Stimulated activated CD8-positive, alpha-beta memory T cell treated with anti-CD3 and anti-CD28 coated beads, Interleukin-4, amount 100 ng/mL, for 48 hours (primary cell): Measurements from ENCODE around the gene RIF1.

Experiments
- DNase-seq: peaks from one replicate; pipeline ENCODE4 v3.0.0-alpha.2; 2020

Gene RIF1

DNA sequence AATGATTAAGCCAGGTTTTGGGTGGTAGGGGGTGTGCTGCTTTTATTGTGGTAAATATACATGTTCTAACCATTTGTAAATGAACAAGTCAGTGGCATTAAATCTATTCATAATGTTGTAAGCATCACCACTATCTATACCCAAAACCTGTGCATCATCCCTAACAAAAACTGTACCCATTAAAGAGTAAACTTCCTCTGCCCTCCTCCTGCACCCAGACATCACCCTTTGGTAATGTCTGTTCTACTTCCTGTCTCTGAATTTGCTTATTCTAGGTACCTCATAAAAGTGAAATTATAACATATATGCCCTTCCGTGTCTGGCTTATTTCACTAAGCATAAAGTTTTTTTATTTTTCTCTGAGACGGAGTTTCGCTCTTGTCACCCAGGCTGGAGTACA lies 14.1 kb downstream of the RIF1 start:
- no peak for DNase-seq

DNA sequence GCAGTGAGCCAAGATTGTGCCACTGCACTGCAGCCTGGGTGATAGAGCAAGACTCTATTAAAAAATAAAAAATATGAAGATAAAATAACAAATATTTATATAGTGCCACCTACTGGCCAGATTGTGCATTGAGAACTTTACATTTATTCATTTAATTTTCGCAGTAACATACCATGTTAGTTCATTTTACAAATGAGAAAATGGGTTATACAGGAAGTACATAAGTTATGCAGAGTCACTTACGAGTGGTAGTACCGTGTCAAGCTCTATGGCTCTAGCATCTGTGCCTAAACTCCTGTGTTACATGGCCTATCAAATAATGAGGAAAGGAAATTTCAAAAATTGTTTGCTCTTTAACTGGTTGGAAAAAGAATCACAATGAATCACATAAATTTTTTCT lies 27.9 kb downstream of the RIF1 start:
- no peak for DNase-seq

DNA sequence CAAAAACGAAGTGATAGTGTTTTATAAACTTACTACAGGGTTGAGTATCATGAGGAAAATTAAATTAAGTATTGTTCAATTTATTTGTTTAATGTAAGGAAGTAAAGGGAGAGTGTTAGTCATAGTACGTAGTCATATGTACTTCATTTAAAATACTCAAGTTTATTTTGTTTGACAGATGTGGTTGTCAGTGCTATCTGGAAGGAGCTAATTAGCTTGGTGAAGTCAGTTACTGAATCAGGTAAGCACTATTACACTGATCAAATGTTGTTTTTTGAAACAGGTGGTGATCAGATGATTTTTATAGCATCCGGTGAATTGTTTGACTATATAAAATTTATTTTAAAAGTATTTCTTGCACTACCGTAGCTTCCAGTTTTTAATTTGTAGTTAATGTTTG lies 28.8 kb downstream of the RIF1 start:
- DNase-seq = no peak

DNA sequence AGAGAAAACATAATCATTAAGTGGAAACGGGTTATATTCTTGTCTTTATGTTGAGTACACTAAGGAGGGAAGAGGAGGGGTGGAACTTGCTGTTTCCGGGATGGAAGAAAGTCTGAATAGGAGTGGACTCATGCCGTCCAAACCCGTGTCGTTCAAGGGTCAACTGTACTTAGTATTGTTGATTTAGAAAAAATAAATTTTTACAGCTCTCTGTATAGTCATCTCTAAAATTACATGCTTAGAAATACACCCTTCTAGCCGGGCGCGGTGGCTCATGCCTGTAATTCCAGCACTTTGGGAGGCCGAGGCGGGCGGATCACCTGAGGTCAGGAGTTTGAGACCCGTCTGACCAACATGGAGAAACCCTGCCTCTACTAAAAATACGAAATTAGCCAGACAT lies 29.4 kb downstream of the RIF1 start:
- no peak for DNase-seq

DNA sequence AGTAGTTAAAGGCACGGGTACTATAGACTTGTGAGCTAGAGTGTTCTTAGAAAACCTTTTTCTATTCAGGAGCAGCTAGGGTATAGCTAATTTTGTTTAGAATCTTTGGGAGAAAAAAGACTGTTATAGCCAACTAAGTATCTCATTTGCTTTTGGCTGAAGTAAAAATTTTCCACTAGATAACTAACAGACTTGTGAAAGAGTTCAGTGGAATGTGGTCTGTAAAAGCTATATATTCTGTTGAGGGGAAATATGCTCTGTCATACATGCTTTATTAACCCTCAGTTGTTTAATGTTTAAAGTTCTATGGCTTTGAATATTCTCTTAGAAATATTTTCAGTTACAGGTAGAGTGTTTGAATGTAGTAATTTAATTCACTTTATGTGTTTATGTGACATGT lies 49.7 kb downstream of the RIF1 start:
- DNase-seq = no peak

DNA sequence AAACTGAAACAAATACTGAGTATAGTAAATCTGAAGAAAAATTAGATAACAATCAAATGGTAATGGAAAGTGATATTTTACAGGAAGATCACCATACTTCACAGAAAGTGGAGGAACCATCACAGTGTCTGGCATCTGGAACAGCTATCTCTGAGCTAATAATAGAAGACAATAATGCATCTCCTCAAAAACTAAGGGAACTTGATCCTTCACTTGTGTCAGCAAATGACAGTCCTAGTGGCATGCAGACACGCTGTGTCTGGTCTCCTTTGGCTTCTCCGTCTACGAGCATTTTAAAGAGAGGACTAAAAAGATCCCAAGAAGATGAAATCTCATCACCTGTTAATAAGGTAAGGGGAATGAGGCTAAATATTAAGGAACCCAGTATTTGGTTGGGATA lies 56.1 kb downstream of the RIF1 start:
- no peak for DNase-seq

DNA sequence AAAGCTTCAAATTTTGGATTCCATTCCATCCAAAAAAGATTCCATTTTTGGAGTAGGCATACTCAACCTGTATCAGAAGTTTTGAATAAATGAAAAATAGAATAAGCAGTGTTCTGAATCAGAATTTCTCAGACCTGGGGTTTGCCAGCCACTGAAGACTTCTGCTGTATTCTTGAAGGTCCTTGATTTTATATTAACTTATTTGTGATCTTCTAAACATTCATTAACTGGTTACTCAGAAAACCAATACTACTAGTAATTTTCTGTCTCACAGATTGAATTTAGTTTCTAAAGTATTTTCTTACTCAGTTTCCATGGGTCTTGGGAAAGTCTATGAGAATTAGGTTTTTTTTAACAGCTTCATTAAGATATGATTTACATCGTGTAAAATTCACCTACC lies 60.9 kb downstream of the RIF1 start:
- DNase-seq = no peak

DNA sequence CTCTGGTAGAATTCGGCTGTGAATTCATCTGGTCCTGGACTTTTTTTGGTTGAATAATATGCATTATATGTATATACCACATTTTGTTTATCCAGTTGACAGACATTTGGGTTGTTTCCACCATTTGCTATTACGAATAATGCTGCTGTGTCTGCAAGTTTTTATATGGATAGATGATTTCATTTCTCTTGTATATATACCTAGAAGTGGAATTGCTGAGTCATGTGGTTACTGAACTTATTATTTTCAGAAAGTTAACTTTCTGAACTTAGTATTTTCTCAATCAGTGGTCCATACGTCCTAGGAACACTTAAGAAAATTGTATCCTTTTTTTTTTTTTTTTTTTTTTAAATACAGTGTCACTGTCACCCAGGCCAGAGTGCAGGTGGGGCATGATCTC lies 63.3 kb downstream of the RIF1 start:
- DNase-seq = no peak

DNA sequence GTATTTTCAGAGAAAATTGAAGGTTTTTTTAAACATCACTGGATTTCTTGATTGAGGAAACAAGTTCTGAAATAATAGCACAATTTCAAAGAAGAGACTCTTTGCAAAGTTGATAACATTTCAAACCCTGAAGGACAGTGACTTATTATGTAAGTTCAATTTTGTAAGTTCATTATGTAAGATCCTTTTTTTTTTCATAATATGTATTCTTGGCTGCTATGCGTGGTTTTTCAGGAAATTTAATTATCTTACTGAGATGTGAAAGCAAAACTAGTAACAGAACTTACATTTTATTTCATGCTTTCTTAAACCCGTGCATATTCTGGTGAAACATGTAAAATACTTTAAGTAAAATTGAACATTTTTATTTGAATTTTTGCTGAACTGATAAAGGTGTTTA lies 65.4 kb downstream of the RIF1 start:
- no peak for DNase-seq

DNA sequence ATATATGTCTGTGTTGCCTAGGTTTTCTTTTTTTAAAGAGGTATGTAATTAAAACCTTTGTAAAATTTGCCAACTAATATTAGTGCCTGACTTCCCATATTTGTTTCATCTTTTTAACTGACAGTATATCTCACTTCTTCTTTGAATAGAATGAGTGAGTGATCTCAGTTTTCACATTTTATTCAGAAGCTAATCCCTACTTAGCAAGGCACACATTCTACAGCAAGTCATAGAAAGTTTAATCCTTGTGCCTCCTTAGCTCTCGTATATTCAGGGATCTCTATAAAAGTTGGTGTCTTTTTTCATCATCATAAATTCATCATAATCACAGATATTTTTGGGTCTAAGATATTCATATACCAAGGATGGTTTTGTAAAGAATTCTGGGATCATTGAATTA lies 66.6 kb downstream of the RIF1 start:
- DNase-seq = no peak

DNA sequence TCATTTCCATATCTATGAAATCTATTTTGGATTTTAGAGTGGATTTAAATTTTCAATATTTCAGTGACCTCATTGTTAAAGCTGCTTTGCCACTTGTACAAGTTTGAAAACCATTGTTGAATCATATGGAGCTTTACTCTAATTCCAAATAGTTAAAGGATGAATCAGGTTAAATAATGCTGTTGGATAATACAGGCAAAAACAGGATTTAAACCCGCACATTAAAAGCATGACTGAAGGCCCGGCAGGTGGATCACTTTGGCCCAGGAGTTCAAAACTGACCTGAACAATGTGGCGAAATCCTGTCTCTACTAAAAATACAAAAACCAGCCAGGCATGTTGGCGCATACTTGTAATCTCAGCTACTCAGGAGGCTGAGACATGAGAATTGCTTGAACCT lies 68.3 kb downstream of the RIF1 start:
- DNase-seq = no peak

DNA sequence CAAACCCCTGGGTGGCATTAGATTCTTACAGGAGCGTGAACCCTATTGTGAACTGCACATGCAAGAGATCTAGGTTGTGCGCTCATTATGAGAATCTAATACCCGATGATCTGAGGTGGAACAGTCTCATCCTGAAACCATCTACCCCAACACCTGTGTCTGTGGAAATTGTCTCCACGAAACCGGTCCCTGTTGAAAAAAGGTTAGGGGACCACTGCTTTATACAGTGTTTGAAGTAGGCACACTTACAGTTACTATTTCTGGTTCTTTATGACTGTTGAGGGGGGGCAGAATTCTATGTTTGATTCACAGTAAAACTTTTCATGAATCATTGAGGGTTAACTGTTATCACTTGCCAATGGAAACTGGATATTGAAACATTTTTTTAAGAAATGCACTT lies 72.0 kb downstream of the RIF1 start:
- peak; percentile 32 for DNase-seq

DNA sequence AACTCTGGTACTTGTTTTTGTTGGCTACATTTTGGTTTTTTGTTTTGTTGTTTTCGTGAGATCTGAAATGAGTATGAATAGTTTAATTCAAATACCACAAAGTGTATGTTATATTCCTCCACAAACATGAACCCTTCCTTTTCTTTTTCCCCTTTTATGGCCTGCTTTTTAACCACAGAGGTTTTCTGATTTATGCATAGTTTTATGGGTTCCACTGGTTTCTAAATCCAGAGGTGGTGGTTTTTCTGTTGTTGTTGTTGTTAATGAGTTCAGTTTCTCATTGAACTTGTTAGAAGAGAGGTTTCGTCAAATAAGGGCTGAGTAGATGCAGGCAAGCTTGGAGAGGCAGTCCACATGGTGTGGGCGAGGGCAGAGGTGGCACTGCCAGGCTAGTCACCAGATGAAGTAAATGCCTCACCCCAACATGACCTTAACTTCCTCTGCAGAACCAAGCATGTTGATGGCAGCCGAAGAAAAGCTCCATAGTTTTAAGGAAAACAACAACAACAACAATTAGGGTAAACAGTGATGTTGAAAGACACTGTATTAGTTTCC lies 72.5 kb downstream of the RIF1 start:
- DNase-seq = peak; percentile 31

DNA sequence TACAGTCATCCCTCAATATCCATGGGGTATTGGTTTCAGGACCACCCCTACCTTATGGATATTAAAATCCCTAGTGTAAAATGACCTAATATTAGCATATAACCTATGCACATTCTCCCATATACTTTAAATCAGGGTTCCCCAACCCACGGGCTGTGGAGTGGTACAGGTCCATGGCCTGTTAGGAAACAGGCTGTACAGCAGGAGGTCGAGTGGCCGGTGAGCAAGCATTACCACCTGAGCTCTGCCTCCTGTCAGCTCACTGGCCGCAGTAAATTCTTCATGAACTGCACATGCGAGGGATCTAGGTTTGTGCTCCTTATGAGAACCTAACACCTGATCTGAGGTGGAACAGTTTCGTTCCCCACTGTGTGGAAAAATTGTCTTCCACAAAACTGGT lies 73.8 kb downstream of the RIF1 start:
- no peak for DNase-seq

DNA sequence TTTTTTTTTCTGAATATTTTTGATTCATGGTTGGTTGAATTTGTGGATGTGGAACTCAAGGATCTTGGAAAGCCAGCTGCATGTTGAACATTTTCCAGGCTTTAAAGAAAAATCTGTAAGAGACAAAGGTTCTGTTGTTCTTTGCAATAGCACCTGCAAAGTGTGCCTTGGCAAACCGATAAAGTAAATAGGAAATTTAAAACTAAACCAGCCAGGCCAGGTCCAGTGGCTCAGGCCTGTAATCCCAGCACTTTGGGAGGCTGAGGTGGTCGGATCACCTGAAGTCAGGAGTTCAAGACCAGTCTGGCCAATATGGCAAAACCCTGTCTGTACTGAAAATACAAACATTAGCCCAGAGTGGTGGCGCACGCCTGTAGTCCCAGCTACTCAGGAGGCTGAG lies 74.4 kb downstream of the RIF1 start:
- no peak for DNase-seq

DNA sequence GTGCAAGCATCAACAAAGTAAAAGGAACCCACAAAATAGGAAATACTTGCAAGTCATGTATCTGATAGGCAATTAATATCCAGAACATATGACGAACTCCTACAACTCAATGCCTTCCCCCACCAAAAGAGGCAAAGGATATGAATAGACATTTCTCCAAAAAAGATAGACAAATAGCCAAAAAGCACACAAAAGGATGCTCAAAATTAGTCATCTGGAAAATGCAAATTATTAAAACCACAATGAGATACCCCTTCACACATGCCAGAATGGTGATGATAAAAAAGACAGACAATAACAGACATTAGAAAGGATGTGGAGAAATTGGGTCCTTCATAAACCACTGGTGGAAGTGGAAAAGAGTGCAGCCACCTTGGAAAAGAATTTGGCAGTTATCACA lies 76.4 kb downstream of the RIF1 start:
- no peak for DNase-seq

DNA sequence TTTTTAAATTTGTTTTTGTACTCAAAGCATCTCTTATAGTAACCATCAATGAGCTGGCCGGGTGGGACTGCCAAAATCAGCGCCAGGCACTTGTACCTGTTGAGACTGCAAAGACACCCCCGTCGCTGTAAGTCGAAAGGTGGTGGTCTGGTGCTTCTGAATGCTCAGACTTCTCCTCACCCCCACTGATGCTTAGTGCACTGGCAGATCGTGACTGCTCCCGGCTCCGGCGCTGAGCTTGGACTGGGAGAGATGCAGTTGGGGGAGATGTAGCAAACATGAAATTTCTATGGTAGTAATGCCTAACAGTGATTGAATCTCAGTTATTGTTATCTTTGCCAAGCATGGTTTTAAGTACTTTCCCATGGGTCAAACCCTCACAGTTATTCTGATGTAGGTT lies 80.6 kb downstream of the RIF1 start:
- no peak for DNase-seq

DNA sequence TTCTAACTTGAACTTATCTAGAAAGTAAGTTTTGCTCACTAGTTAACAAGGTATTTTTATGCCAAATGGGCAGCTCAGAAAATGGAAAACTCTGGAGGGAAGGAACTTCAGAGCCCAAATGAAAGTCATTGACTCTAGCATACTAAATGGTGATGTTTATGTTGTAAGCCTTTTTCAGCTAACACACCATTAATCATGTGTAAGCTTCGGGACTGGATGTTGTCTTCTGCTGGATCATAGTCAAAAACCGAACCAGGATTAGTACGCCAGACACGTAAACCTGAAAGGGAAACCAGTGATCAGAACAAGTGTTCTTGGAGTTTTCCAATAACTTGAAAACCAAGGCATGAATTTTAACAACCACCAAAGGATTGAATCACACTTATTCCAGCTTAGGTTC lies 81.8 kb downstream of the RIF1 start:
- DNase-seq = no peak

DNA sequence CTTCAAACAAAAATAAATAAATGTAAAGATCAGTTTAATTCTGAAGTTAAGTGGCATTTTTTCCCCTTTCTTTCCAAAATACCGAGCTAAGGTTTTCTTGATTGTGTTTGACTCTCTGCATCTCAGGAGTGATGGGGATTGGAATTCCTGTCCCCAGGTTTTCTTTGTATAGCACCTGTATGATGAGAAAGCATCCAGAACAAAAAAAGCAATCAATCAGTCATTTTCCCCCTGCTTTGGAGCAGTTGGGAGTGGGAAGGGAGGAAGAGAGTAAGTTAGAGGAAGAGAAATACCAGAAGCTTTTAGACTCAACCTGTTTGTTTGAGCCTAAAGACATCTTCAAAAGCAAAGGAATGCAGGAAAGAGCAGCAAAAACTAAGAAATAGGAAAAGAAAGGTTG lies 88.5 kb downstream of the RIF1 start:
- DNase-seq = no peak

DNA sequence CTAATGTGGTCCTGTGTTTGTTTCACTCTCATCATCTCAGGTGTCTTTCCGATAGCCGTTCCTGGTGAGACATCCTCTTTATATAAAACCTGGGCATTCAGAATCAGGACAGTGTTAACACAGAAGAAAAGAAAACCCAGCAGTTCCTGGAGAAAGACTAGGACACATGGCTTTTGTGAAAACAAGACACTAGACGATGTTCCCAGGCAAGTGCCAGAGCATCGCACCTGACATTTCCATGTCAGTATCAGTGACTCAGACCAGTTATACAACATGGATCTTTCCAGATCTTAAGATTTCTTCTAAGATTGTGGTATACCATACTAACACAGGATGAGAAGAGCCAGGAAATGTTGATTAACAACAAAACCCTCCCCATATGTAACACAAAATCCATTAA lies 96.5 kb downstream of the RIF1 start:
- DNase-seq = no peak

DNA sequence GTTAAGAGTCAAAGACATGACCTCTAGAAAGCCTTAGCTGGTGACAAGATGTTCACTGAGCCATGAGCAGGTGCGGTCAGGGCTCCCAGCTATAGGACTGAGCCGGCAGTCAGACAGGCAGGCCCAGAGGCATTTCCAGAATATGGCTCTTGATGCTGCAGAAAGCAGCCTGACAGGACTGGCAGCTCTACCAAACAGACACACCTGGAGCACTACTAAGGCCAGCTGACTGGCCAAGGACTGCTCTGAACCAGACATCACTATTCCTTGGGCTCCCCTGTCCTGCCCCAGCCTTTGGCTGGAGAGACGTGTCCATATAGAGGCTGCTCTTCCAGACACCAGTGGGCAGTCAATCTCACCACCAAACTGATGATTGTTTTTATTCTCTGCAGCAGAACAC lies 98.8 kb downstream of the RIF1 start:
- no peak for DNase-seq

DNA sequence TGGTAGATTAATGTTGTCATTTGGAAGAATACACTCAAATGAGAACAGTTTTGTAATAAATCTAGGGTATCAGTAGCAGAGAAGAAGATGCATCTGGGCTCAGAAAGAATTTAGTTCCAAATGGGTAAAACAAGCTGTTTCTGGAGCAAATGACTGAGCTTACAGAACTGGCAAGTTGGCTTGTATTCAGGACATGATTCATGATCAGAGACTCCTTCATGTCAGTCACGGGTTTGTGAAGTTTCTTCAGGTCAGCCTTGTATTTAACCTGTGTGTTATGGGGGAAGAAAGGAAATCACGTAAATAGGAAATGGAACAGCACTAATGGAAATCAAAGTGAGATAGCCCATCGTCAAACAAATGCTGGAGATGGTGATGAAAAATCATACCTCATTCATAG lies 109.1 kb downstream of the RIF1 start:
- no peak for DNase-seq

DNA sequence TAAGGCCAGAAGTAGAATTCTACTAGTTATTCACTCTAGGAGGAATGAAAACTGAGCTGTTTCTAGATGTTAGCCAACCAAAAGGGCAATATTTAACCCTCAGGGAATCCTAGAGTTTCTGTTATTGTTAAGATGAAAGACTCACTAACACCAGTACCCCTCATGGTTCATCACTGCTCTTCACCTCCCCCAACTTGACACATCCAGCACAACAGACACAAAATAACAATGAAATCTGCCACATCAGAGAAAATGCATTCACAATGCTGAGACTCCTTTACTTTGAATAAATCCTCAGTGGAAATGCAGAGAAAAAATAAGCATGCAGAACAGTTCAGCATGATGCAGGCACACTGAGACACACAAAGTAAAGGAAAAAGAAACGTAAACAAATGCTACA lies 111.3 kb downstream of the RIF1 start:
- DNase-seq = no peak

DNA sequence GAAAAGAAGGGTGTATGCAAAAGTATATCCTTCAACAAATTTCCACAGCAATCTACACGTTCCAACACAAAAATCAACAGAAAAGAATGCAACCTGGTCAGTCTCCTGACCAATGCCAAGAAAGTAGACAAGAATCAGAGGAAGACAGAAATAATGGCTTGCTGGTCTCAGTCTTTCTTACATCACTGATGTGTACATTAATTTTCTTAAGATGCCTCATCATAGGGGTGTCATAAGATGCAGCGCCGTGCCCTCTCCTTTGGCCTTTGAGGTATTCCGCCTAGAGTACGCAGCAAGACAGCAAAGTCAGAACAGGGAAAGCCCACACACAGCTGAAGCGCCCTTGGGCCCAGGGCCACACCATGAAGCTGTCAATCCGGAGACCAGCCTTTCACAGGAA lies 112.9 kb downstream of the RIF1 start:
- DNase-seq = no peak

DNA sequence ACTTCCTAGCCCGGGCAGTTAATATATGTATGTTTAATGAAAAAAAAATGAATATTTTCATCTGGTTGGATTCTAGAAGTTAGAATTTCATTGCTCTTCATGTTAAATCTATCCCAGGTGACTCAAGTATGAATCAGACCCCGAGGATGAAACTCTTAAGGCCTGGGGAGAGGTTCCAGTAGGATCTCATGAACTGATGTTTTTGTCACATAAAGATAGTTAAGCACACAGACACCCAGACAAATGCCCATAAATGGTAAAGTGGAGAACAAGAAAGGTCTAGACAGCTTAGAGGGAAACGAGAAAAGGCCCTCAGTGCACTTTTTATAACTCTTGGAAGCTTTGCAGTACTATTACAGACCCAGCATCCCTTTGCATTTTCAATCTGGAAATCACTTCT lies 114.1 kb downstream of the RIF1 start:
- no peak for DNase-seq

DNA sequence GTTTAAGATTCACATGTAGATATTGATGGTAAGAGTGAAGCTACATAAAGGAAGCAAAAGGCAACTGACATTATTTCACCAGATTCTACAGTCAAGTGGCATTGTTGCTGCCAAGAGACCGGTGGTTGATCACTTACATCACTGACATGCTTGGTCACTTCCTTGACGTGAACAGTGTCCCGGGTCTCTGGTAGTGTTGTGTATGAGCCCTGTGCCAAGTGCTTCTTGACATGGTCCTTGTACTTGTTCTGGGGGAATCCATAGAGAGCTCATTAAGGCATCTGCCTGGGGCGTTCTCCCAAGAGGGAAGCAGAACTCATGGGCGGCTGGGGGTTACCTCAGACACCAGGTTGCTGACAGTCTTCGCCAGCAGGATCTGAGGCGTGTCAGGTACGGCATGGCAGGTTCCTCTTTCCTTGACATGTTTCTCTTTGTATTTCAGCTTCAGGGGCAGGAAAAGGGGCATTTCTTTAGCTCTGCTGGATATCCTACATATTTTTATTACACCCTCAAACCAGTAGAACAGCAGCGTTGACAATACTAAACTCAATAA lies 116.2 kb downstream of the RIF1 start:
- no peak for DNase-seq
